NCI-H146 treated with DMSO at 0.1 percent for 48 hours (cell line): ENCODE measurements around the gene PRRX2.
"Not testable (repeated sequence)": the region's sequence is repeated elsewhere in the genome, so short reads cannot be mapped to it uniquely, and the experiment has no call there.

ENCODE experiments used
- DNase-seq: peaks from one replicate; lab custom pipeline; 2025; ENCODE audit not compliant: unreplicated experiment; lab: John Stamatoyannopoulos, UW

The PRRX2 gene

GRCh38 chr9:129636343-129636742 lies 29.1 kb upstream of the PRRX2 start:
- not testable (repeated sequence) for DNase-seq

- DNase-seq, result no peak
Observed at GRCh38 chr9:129637102-129637501, 28.3 kb upstream of the PRRX2 start.

- no peak for DNase-seq
Observed at GRCh38 chr9:129637673-129638439, 27.6 kb upstream of the PRRX2 start.

- DNase-seq, result no peak
Observed at GRCh38 chr9:129639034-129639630, 26.3 kb upstream of the PRRX2 start.

GRCh38 chr9:129639756-129640085 lies 25.7 kb upstream of the PRRX2 start:
- DNase-seq, result no peak

- DNase-seq, result no peak
Observed at GRCh38 chr9:129640086-129640870, 25.2 kb upstream of the PRRX2 start.

GRCh38 chr9:129640871-129641749 lies 24.3 kb upstream of the PRRX2 start:
- DNase-seq, result no peak

GRCh38 chr9:129641750-129642585 lies 23.5 kb upstream of the PRRX2 start, which contains the start of gene ASB6:
ASB6 (minus strand) TSS chr9:129642151; CDS start chr9:129641999, 152 bp downstream.
- peak; percentile 70 for DNase-seq

GRCh38 chr9:129643706-129644105 lies 21.7 kb upstream of the PRRX2 start:
- DNase-seq, result no peak

- no peak for DNase-seq
Observed at GRCh38 chr9:129644365-129644764, 21.1 kb upstream of the PRRX2 start.

GRCh38 chr9:129644902-129645301 lies 20.5 kb upstream of the PRRX2 start:
- DNase-seq, result no peak

- no peak for DNase-seq
Observed at GRCh38 chr9:129646252-129646651, 19.2 kb upstream of the PRRX2 start.

- no peak for DNase-seq
Observed at GRCh38 chr9:129646654-129647053, 18.8 kb upstream of the PRRX2 start.

- no peak for DNase-seq
Observed at GRCh38 chr9:129647635-129648034, 17.8 kb upstream of the PRRX2 start.

GRCh38 chr9:129648092-129648763 lies 17.2 kb upstream of the PRRX2 start:
- no peak for DNase-seq

GRCh38 chr9:129648764-129649115 lies 16.7 kb upstream of the PRRX2 start:
- DNase-seq, result no peak

- no peak for DNase-seq
Observed at GRCh38 chr9:129649726-129650679, 15.4 kb upstream of the PRRX2 start.

GRCh38 chr9:129650680-129651235 lies 14.7 kb upstream of the PRRX2 start:
- DNase-seq, result no peak
